Measurements from ENCODE around the gene CELSR1.
"Not testable (repeated sequence)": the region's sequence is repeated elsewhere in the genome, so short reads cannot be mapped to it uniquely, and the experiment has no call there.

The CELSR1 gene

GRCh38 chr22:46415776-46416519, 121.5 kb downstream of the CELSR1 start:
- no peak for DNase-seq

GRCh38 chr22:46414704-46415103, 122.7 kb downstream of the CELSR1 start:
- DNase-seq, result no peak

GRCh38 chr22:46413725-46414379, 123.6 kb downstream of the CELSR1 start:
- no peak for DNase-seq

GRCh38 chr22:46411347-46411746, 126.1 kb downstream of the CELSR1 start:
- no peak for DNase-seq

GRCh38 chr22:46410291-46410808, 127.1 kb downstream of the CELSR1 start:
- no peak for DNase-seq

GRCh38 chr22:46409631-46410210, 127.7 kb downstream of the CELSR1 start:
- DNase-seq, result no peak

GRCh38 chr22:46408568-46409506, 128.6 kb downstream of the CELSR1 start:
- DNase-seq, result no peak

GRCh38 chr22:46407748-46408147, 129.7 kb downstream of the CELSR1 start:
- no peak for DNase-seq

- no peak for DNase-seq
These were observed 130.6 kb downstream of the CELSR1 start for GRCh38 chr22:46406791-46407190.

GRCh38 chr22:46406349-46406748, 131.1 kb downstream of the CELSR1 start:
- DNase-seq, result no peak

- no peak for DNase-seq
These were observed 131.5 kb downstream of the CELSR1 start for GRCh38 chr22:46405901-46406300.

GRCh38 chr22:46403880-46404279, 133.5 kb downstream of the CELSR1 start:
- not testable (repeated sequence) for DNase-seq

GRCh38 chr22:46402505-46402904, 134.9 kb downstream of the CELSR1 start:
- DNase-seq, result no peak

- no peak for DNase-seq
These were observed 136.1 kb downstream of the CELSR1 start for GRCh38 chr22:46401370-46401769.

GRCh38 chr22:46399251-46400024, 138.0 kb downstream of the CELSR1 start:
- no peak for DNase-seq

- no peak for DNase-seq
These were observed 139.5 kb downstream of the CELSR1 start for GRCh38 chr22:46397951-46398350.

GRCh38 chr22:46397514-46397913, 139.9 kb downstream of the CELSR1 start:
- DNase-seq, result no peak

GRCh38 chr22:46397049-46397448, 140.4 kb downstream of the CELSR1 start:
- DNase-seq, result not testable (repeated sequence)

GRCh38 chr22:46395145-46395544, 142.3 kb downstream of the CELSR1 start:
- DNase-seq, result no peak

- DNase-seq, result no peak
These were observed 142.8 kb downstream of the CELSR1 start for GRCh38 chr22:46394622-46395021.

- no peak for DNase-seq
These were observed 143.5 kb downstream of the CELSR1 start for GRCh38 chr22:46393873-46394272.

All from effector CD4-positive, alpha-beta T cell (primary cell).